ENCODE results near the gene CEACAM18.
"Not testable (repeated sequence)": the region's sequence is repeated elsewhere in the genome, so short reads cannot be mapped to it uniquely, and the experiment has no call there.

CEACAM18 gene

GRCh38 chr19:51462276-51462675, 16.1 kb upstream of the CEACAM18 start:
- DNase-seq, result no peak

GRCh38 chr19:51462681-51463080, 15.7 kb upstream of the CEACAM18 start:
- no peak for DNase-seq

- not testable (repeated sequence) for DNase-seq
Observed at GRCh38 chr19:51463976-51464581, 14.3 kb upstream of the CEACAM18 start.

GRCh38 chr19:51466723-51467122, 11.6 kb upstream of the CEACAM18 start:
- peak; percentile 56 for DNase-seq

DNA sequence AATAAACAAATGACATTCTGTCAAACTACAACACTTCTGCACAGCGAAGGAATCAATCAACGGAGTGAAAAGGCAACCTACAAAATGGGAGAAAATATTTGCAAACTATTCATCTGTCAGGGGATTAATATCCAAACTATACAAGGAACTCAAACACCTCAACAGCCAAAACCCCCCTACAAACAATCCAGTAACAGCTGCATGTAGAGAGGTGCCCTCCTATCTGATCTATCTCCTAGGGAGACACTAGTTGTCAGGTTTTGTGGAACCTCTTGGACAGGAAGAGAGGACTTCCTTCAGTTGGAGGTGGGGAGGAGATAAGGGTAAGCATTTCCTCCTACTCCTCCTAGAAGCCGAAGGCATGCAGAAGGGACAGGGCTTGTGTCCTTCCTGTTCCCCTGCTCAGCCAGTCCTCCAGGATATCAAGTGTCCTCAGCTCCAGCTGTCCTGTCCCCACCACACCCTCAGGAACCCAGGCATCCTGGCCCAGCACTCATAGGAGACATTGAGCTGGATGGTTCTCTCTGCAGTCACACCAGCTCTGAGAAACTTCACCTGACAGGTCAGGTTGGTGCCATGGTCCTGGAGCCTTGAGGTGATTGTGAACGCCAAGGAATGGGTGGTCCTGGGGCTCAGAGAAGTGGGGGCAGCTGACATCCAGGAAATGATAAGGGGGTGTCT, 10.3 kb upstream of the CEACAM18 start:
- no peak for DNase-seq

DNA sequence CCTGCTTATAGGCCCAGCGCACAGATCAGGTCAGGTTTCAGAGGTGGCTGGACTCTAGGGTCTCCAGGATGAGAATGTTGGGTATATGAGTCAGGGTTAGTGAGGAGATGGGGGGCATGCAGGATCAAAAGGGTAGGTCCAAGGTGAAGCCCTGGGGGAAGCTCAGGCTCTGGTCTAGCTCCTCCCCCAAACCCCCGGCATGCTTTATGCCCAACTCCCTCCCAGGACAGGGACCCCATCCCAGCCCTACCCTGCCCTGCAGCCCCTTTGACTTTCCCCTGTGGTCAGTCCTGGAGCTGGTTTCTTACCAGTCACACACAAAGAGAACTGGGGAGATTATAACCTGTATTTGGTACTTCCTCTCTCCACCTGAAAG, 9.8 kb upstream of the CEACAM18 start:
- DNase-seq, result no peak

- DNase-seq, result no peak
Observed at GRCh38 chr19:51469162-51469561, 9.2 kb upstream of the CEACAM18 start.

DNA sequence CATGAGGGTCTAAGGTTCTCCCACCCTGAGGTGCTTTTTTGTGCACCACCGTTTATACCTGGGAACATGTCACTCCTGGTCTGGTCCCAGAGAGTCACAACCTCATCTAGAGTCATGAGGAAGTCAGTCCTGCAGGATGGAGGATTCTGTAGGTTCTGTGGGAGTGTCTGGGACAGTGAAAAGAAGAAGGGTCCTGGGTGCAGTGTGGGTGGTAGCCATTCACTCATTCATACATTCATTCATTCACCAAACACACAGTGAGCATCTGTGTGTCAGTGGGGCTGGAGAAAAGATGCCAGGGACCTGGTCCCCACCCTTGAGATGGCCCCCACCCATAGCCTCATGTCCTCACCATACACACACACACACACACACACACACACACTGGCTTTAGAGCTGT, 8.7 kb upstream of the CEACAM18 start:
- DNase-seq, result no peak

- peak; percentile 69 for DNase-seq
Observed at GRCh38 chr19:51470966-51471365, 7.4 kb upstream of the CEACAM18 start.

DNA sequence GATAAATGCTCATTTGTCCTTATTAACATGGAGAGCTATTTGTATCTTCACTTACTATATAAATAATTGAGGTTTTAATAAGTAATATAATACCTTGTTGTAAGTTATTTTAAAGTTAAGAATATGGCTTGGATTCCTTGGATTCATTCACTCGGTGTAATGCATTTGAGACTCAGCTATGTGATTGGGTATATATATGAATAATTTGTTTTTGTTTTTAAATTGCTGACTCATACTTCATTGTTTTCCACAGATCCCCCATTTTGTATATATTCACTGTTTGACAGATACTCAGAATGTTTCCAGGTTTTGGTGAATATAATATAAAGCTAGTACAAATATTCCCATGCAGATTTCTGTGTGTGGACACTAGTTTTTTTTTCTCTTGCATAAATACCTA, 6.8 kb upstream of the CEACAM18 start:
- DNase-seq, result no peak

DNA sequence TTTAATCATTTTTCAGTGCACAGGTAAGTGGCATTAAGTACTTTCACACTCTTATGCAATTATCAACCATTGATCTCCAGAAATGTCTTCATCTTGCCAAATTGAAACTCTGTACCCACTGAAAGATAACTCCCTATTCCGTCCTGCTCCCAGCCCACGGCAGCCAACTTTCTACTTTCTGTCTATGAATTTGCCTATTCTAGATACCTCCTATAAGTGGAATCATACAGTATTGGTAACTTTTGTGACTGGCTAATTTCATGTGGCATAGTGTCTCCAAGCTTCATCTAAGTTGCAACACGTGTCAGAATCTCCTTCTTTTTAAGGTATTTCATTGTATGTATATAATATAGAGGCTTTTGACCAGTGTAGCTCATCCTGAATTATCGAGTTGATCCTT, 5.7 kb upstream of the CEACAM18 start:
- no peak for DNase-seq

DNA sequence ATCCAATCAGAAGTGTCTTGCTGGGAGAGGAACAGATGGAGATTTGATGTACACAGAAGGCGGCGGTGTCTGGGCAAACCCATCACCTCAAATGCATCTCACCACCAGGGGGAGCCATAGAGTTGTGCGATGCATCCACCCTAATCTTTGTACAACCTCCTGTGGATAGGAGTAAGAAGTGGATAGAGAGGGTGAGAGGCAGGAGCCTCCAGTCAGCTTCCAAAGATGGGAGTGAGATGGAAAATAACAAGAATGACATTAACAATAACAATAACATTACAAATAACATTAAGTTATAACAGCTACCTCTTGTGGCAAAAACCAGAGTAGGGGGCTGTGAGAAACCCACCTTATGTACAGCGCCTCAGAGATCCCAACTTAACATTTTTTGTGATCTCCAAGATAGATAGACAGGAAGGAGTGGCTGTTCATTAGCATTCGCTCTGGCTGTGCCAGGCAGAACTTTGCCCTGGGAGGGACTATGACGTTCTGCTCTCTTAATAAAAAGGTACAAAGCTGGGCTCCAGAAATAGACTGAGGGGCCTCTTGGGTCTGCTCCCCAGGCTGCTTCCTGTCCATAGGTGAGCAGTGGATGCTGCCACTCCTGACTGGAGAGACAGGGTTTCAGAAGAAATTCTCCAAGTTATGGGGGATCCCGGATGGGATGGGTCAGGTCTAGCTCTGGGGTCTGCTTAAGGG, 5.2 kb upstream of the CEACAM18 start:
- peak; percentile 78 for DNase-seq

- DNase-seq, result no peak
Observed at GRCh38 chr19:51476164-51476563, 2.2 kb upstream of the CEACAM18 start.

GRCh38 chr19:51477344-51477743, 995 bp upstream of the CEACAM18 start:
- no peak for DNase-seq

DNA sequence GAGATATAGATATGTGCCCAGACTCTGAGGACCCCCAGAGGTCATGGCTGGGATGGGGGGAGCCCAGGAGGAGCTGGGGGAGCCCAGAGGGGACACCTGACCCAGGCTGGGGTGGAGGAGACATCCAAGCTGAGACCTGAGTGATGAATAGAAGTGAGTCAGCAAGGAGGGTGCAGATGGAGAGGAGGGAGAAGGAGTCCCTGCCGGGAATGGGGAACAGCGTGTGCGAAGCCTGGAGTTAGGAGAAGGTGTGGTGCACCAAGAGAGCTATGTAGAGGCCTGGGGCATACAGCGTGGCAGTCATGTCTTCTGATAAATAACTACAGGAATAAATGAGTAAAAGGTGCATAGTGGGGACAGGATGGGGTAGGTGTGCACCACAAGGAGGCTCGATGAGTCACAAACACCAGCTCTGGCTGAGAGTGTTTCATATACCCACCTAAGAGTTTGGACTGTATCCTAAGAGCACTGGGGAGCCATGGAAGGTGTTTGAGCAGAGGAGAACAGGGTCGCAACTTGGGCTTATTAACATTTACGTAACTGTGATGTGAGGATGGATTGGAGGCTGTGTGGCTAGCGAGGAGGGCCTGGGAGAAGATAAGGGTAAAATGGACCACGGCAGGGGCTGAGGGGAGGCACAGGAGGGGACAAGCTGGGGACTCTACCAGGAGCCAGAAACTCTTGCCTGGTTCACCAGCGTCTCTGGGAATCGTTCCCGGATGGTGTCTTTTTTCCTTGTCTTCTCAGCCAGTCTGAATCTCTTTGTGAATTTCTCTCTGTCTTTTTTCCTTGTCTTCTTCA, 1.4 kb downstream of the CEACAM18 start:
- DNase-seq, result no peak

- no peak for DNase-seq
Observed at GRCh38 chr19:51480590-51480989, 2.3 kb downstream of the CEACAM18 start.

DNA sequence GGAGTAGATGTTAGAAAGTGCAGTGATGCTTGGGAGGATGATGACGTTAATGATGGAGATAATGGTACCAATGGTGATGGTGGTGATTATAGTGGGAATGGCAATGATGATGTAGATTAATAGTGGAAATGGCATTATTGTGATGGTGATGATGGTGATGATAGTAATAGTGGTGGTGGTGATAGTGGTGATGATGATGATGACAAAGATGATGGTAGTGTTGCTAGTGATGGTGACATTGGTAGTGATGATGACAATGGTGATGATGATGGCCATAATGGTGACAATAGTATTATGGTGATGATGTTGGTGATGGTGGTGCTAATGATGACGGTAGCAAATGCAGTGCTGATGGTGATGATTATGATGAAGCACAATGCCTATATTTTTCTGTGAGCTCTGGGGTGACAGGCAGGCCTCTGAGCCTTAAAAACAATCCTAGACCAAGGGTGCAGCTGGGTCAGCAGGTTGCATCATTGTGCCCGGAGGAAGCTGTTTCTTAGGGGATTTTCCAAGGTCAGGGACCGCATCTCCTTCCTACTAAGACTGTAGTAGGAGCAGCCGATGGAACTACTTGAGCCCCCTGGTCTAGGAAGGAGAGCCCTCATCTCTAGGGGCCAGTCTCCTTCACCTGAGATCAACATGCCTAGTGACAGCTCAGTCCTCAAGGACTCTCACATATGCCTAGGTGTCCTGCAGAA, 7.8 kb downstream of the CEACAM18 start:
- no peak for DNase-seq

- DNase-seq, result no peak
Observed at GRCh38 chr19:51488491-51488890, 10.2 kb downstream of the CEACAM18 start.

GRCh38 chr19:51489113-51489512, 10.8 kb downstream of the CEACAM18 start:
- DNase-seq, result no peak

- DNase-seq, result no peak
Observed at GRCh38 chr19:51490676-51491075, 12.3 kb downstream of the CEACAM18 start.

GRCh38 chr19:51491586-51491985, 13.2 kb downstream of the CEACAM18 start:
- DNase-seq, result no peak

DNA sequence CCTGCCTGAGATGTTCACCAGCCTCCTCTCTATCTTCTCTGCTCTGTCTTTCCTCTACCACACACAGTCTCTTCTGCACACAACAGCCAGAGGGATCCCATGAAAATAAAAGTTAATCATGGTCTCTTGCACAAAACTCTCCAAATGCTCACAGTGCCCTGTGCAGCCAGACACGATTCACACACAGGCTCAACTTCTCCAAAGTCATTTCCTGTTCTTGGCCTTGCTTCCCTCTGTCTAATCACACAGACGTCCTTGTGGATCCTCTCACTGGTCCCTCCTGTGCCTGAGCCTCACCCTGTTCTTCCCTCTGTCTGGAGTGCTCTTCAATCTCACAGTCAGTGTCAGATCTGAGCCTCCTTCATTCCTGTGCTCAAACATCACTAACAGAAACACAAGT, 15.4 kb downstream of the CEACAM18 start:
- DNase-seq, result peak; percentile 63

DNA sequence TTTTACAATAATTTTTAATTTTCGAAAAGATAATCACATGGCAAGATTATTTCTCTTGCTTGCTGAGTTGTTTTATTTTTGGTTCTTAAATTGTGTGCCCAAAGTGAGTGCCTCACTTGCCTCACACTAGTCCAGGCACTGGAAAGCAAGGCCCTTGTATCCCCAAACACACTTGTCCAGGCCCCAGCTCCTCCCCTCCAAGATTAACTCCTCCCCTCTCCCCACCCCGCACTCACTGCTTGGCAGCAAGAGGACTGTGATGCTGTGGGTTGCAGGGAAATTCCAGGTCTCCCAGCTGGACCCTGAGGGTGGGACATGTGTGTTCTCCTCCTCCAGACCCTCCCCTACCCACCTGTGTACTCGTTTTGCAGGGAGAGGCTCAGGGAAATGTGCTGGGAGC, 19.3 kb downstream of the CEACAM18 start:
- DNase-seq, result no peak

All from inflammatory macrophage treated with lipopolysaccharide for 4 hours (primary cell).